ENCODE results near the gene CADPS. TPM values are rescaled to one million over a fixed set of nuclear protein-coding genes. Genes with fewer than 3 reads are reported as not detected.

The CADPS gene
- polyA plus RNA-seq, 3 donors: not detected

GRCh38 chr3:62647711-62648110 lies 227.5 kb downstream of the CADPS start:
- H3K27ac ChIP-seq (ENCODE audit: low read depth in 1 of 2, low read length in 2 of 2): no peak overlapping the region
- peaks cover 0 to 8% (median 0%) of the 10 kb centered on the region in 3 donors for H3K27me3 Mint-ChIP-seq (ENCODE audit: low read depth in 3 of 3)
- H3K4me2 ChIP-seq (replicated peaks; ENCODE audit: extremely low read depth, low read length, poor library complexity, severe bottlenecking): no peak overlapping the region
- H3K9ac ChIP-seq (ENCODE audit: insufficient read depth, low read length, poor library complexity, severe bottlenecking): no peak overlapping the region
- H3K4me3 Mint-ChIP-seq: no peak overlapping the region
- no CpG with 5 or more reads among the region's 1 CpG for WGBS (ENCODE audit: insufficient coverage)
- H3K4me1 Mint-ChIP-seq: no peaks in the 10 kb centered on the region
- H3K4me1 ChIP-seq (ENCODE audit: control insufficient read depth in 1 of 2, insufficient read depth in 2 of 2, low read length in 2 of 2): no peaks in the 10 kb centered on the region
- no peaks in the 10 kb centered on the region for H3K9me3 ChIP-seq (replicated peaks in 1 of 2; ENCODE audit: control insufficient read depth in 1 of 2, insufficient read depth in 1 of 2, low read length in 2 of 2)
- no peak for TF ChIP-seq CTCF (IDR thresholded peaks at IDR 0.05)
- DNase-seq: no peak
- H3K27ac Mint-ChIP-seq: no peak overlapping the region
- H3K36me3 ChIP-seq (replicated peaks in 1 of 2; ENCODE audit: control insufficient read depth in 1 of 2, insufficient read depth in 2 of 2, low read length in 2 of 2): no peaks in the 10 kb centered on the region
- no peaks in the 10 kb centered on the region for H3K27me3 ChIP-seq (ENCODE audit: control insufficient read depth in 2 of 2, insufficient read depth in 2 of 2, low read length in 2 of 2)
- H4K20me1 ChIP-seq (ENCODE audit: insufficient read depth, low read length): no peaks in the 10 kb centered on the region
- H3K36me3 Mint-ChIP-seq: no peaks in the 10 kb centered on the region
- H3K9me3 Mint-ChIP-seq: no peaks in the 10 kb centered on the region
- no peaks in the 10 kb centered on the region for H3K79me2 ChIP-seq (ENCODE audit: insufficient read depth, low read length)
- intact Hi-C loops (cut with micrococcal nuclease): no loop called here
- no peak overlapping the region for H3K4me3 ChIP-seq (replicated peaks in 1 of 3; ENCODE audit: low read depth in 2 of 3, low read length in 3 of 3)
- H2AFZ ChIP-seq (ENCODE audit: insufficient read depth, low read depth, low read length, poor library complexity, severe bottlenecking): no peak overlapping the region

DNA sequence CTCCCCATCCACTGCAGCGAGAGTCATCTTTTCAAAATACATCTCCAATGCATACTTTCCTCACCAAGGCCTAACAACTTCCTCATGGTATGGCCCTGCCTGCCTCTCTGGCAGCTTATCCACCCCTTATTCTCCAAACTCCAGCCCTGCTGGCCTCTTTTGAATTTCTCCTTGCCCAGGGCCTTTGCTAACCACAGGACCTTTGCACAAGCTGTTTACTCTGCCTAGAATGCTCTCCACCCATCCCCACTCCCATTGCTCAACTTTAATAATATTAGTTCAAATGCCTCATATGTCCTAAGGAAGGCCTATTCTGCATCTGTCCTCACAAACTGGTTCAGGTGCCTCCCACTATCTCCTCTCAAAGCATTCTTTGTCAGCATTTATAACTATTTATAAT lies 230.7 kb downstream of the CADPS start:
- H3K4me3 Mint-ChIP-seq: no peak overlapping the region
- 92% methylated on average over 1 of the region's 1 CpG for WGBS (ENCODE audit: insufficient coverage)
- H3K36me3 ChIP-seq (replicated peaks in 1 of 2; ENCODE audit: control insufficient read depth in 1 of 2, insufficient read depth in 2 of 2, low read length in 2 of 2): no peaks in the 10 kb centered on the region

More for the DNA sequence above, 230.7 kb downstream of the CADPS start:
- Histone ChIP-seq H4K20me1 (ENCODE audit: insufficient read depth, low read length) (no peaks in the 10 kb centered on the region), H3K9me3 (replicated peaks in 1 of 2; ENCODE audit: control insufficient read depth in 1 of 2, insufficient read depth in 1 of 2, low read length in 2 of 2) (no peaks in the 10 kb centered on the region), H3K4me1 (ENCODE audit: control insufficient read depth in 1 of 2, insufficient read depth in 2 of 2, low read length in 2 of 2) (no peaks in the 10 kb centered on the region), H3K9ac (ENCODE audit: insufficient read depth, low read length, poor library complexity, severe bottlenecking) (no peak overlapping the region), H3K27me3 (ENCODE audit: control insufficient read depth in 2 of 2, insufficient read depth in 2 of 2, low read length in 2 of 2) (no peaks in the 10 kb centered on the region), H3K27ac (ENCODE audit: low read depth in 1 of 2, low read length in 2 of 2) (no peak overlapping the region), H3K79me2 (ENCODE audit: insufficient read depth, low read length) (no peaks in the 10 kb centered on the region), H3K4me2 (replicated peaks; ENCODE audit: extremely low read depth, low read length, poor library complexity, severe bottlenecking) (no peak overlapping the region), H2AFZ (ENCODE audit: insufficient read depth, low read depth, low read length, poor library complexity, severe bottlenecking) (no peak overlapping the region), H3K4me3 (replicated peaks in 1 of 3; ENCODE audit: low read depth in 2 of 3, low read length in 3 of 3) (no peak overlapping the region)
- no peak for DNase-seq
- intact Hi-C loops (cut with micrococcal nuclease): no loop called here
- Mint-ChIP-seq H3K36me3 (no peaks in the 10 kb centered on the region), H3K9me3 (no peaks in the 10 kb centered on the region), H3K4me1 (no peaks in the 10 kb centered on the region), H3K27ac (no peak overlapping the region), H3K27me3 (ENCODE audit: low read depth in 3 of 3) (peaks cover 0 to 5% (median 0%) of the 10 kb centered on the region in 3 donors)
- TF ChIP-seq CTCF (IDR thresholded peaks at IDR 0.05): no peak
